ENCODE measurements around the gene CHST9.
"Not testable (repeated sequence)": the region's sequence is repeated elsewhere in the genome, so short reads cannot be mapped to it uniquely, and the experiment has no call there.

Gene CHST9

GRCh38 chr18:27009293-27009692 is 175.8 kb downstream of the CHST9 start:
- no peak overlapping the region for H3K4me3 Mint-ChIP-seq
- no peaks in the 10 kb centered on the region for H3K27me3 Mint-ChIP-seq
- no peaks in the 10 kb centered on the region for H3K4me1 Mint-ChIP-seq
- no peaks in the 10 kb centered on the region for H3K36me3 Mint-ChIP-seq
- peaks cover 12% of the 10 kb centered on the region for H3K9me3 Mint-ChIP-seq
- no peak overlapping the region for H3K27ac Mint-ChIP-seq

DNA sequence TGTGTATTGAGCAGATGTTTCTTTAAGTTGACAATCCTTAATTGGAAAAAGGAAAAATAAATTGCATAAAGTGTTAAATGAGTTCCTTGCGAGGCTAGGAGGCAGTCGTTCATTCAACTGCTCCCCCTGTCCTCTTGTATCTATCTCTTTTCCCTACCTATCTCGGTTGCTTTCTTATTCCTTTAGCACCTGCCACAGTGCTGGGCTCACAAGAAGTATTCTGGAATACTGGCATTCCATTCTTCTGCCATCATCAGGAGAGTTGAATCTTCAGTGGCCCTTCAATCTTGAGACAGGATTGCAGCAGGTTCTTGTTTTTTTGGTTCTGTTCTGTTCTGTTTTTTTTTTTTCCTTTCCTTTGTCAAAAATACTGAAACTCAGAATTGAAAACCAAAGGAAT is 176.5 kb downstream of the CHST9 start:
- no peaks in the 10 kb centered on the region for H3K36me3 Mint-ChIP-seq
- H3K27ac Mint-ChIP-seq = no peak overlapping the region
- no peak overlapping the region for H3K4me3 Mint-ChIP-seq
- peaks cover 12% of the 10 kb centered on the region for H3K9me3 Mint-ChIP-seq
- H3K4me1 Mint-ChIP-seq = no peaks in the 10 kb centered on the region
- peaks cover 1% of the 10 kb centered on the region for H3K27me3 Mint-ChIP-seq

GRCh38 chr18:27007880-27008279 is 177.2 kb downstream of the CHST9 start:
- Mint-ChIP-seq H3K4me3 (no peak overlapping the region), H3K36me3 (no peaks in the 10 kb centered on the region), H3K9me3 (peaks cover 12% of the 10 kb centered on the region), H3K27ac (no peak overlapping the region), H3K4me1 (no peaks in the 10 kb centered on the region), H3K27me3 (peaks cover 1% of the 10 kb centered on the region)

DNA sequence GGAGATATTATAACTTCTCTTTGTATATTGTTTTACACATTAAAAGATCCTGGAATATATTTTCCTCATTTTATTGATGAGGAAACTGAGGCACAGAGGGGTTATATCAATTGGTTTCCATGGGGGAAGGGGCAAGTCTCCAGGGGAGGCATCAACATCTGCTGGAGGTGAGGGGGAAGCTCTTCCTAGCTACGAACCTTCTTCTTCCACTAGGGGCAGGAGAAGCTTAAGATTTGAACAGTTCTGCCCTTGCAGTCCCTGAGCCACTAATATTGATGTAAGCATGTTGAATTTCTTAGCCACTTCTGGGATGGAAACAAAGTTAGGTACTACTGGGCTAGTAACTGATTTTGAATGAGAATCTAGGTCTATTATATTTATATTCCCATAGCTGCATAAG is 179.5 kb downstream of the CHST9 start:
- Mint-ChIP-seq H3K9me3 (peaks cover 10% of the 10 kb centered on the region), H3K27me3 (peaks cover 1% of the 10 kb centered on the region), H3K4me3 (no peak overlapping the region), H3K27ac (no peak overlapping the region), H3K36me3 (no peaks in the 10 kb centered on the region), H3K4me1 (no peaks in the 10 kb centered on the region)

GRCh38 chr18:27004056-27004829 is 180.9 kb downstream of the CHST9 start:
- H3K36me3 Mint-ChIP-seq = no peaks in the 10 kb centered on the region
- H3K9me3 Mint-ChIP-seq = no peaks in the 10 kb centered on the region
- H3K27ac Mint-ChIP-seq = no peak overlapping the region
- no peaks in the 10 kb centered on the region for H3K4me1 Mint-ChIP-seq
- no peak overlapping the region for H3K4me3 Mint-ChIP-seq
- peaks cover 1% of the 10 kb centered on the region for H3K27me3 Mint-ChIP-seq

DNA sequence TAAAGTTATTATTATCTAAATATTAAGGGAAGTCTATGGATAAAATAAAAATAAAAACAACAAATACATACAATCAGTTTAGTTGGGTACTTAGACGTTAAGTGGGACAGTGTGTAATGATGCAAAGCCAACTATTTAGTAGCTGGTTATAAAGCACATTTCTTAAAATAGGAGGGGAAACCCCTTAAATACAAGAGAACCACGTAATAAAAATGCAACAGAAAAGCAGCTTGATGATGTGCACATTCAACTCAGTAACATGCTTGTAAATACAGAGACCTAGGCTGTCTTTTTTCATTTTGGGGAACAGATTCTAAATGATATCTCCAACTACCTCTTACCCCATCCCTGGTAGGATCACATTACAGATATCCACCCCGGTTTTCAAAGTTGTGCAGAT is 185.3 kb downstream of the CHST9 start:
- Mint-ChIP-seq H3K27me3 (peaks cover 2% of the 10 kb centered on the region), H3K27ac (no peak overlapping the region), H3K9me3 (no peaks in the 10 kb centered on the region), H3K4me3 (no peak overlapping the region), H3K4me1 (no peaks in the 10 kb centered on the region), H3K36me3 (no peaks in the 10 kb centered on the region)

GRCh38 chr18:26993568-26993967 is 191.5 kb downstream of the CHST9 start:
- H3K27me3 Mint-ChIP-seq = no peaks in the 10 kb centered on the region
- no peak overlapping the region for H3K4me3 Mint-ChIP-seq
- H3K4me1 Mint-ChIP-seq = no peaks in the 10 kb centered on the region
- H3K27ac Mint-ChIP-seq = no peak overlapping the region
- H3K36me3 Mint-ChIP-seq = no peaks in the 10 kb centered on the region
- H3K9me3 Mint-ChIP-seq = peaks cover 5% of the 10 kb centered on the region

GRCh38 chr18:26992926-26993325 is 192.2 kb downstream of the CHST9 start:
- H3K9me3 Mint-ChIP-seq = peaks cover 5% of the 10 kb centered on the region
- no peak overlapping the region for H3K27ac Mint-ChIP-seq
- no peaks in the 10 kb centered on the region for H3K36me3 Mint-ChIP-seq
- no peak overlapping the region for H3K4me3 Mint-ChIP-seq
- H3K4me1 Mint-ChIP-seq = no peaks in the 10 kb centered on the region
- H3K27me3 Mint-ChIP-seq = no peaks in the 10 kb centered on the region

DNA sequence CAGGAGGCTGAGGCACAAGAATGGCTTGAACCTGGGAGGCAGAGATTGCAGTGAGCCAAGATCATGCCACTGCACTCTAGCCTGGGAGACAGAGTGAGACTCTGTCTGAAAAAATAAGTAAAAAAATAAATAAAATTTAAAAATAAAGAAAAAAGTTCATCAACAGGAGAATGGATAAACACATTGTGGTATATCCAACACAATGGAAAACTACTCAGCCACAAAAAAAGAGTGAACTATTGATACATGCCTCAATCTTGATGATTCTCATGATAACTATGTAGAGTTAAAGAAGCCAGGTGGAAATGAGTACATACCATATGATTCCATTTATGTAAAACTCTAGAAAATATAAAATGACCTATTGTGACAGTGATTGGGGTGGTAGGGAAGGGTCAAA is 195.3 kb downstream of the CHST9 start:
- Mint-ChIP-seq H3K4me1 (no peaks in the 10 kb centered on the region), H3K27ac (no peak overlapping the region), H3K27me3 (no peaks in the 10 kb centered on the region), H3K4me3 (no peak overlapping the region), H3K9me3 (peaks cover 5% of the 10 kb centered on the region), H3K36me3 (no peaks in the 10 kb centered on the region)

DNA sequence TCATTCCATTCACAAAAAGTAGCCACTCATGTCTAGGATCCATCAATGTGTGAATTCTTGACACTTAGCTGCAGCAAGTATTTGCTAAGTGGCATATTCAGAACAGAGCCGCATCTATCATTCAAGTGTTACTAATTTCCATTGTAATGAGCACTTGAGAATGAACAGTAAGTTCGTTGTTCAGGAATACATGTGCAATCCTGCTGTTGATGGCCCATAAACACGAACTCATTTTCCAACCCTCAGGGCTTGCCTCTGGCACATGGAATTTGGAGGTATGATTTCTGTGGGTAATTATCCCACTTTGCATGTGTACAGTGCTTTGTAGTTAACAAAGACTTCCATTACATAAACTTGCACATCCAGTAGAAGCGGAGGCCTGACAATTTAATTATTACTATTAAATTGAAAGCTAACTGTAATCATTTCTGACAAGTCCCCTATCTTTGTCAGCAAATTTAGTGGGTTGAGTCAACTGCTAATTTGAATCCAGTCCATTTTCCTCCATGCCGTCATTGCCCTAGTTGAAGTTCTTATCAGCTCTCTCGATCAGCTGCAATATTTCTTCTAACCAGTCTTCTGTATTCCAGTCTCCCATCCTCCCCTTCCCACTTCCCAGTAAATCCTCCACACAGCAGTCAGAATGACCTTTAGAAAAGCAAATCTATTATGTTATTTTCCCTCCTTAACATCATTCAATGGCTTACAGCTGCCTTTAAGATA is 203.6 kb downstream of the CHST9 start:
- Mint-ChIP-seq H3K4me3 (no peak overlapping the region), H3K36me3 (no peaks in the 10 kb centered on the region), H3K27ac (no peak overlapping the region), H3K4me1 (no peaks in the 10 kb centered on the region), H3K27me3 (no peaks in the 10 kb centered on the region), H3K9me3 (no peaks in the 10 kb centered on the region)

DNA sequence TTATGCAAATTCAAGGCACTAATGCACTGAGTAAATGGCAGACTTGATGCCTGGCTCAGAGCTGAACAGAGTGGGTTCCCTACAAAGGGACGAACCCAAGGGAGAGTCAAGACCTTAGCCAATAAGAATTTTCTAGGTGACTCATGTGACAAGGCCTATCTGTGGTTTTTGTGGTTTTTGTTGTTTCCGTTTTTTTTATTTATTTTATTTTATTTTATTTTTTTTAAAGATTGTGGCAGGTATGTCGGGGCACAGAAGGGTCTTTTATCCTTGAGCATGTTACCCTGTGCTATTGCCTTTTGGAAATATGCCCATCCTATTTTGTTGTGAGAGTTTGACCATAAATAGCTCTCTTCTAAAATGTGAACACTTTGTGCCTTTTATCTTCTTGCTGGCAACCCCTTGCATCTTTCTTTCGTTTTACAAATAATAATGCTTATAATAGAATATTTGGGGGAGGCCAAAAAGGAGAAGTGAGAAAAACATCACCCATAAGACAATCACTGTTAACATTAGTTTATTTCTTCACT is 206.2 kb downstream of the CHST9 start:
- H3K4me3 Mint-ChIP-seq = no peak overlapping the region
- H3K27me3 Mint-ChIP-seq = no peaks in the 10 kb centered on the region
- H3K9me3 Mint-ChIP-seq = no peaks in the 10 kb centered on the region
- no peak overlapping the region for H3K27ac Mint-ChIP-seq
- H3K4me1 Mint-ChIP-seq = no peaks in the 10 kb centered on the region
- no peaks in the 10 kb centered on the region for H3K36me3 Mint-ChIP-seq

DNA sequence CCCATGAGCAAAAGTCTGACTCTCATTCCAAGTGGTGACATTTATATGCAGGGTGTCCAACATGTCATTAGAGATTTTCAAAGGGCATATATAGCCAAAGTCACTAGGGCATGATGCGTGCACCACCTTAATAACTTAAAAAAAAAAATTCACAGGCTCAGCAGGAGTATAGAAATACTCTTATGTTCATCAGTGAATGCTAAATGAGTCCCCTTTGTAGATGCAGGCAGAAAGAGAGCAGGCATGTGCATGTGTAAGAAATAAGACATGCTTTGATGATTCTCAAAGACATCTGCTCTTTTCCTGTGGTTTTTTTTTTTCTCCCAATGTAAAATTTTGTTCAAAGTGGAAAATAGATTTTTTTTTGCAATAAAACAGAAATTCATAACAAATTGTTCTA is 207.3 kb downstream of the CHST9 start:
- no peak overlapping the region for H3K4me3 Mint-ChIP-seq
- H3K27ac Mint-ChIP-seq = no peak overlapping the region
- H3K36me3 Mint-ChIP-seq = no peaks in the 10 kb centered on the region
- H3K27me3 Mint-ChIP-seq = no peaks in the 10 kb centered on the region
- no peaks in the 10 kb centered on the region for H3K4me1 Mint-ChIP-seq
- H3K9me3 Mint-ChIP-seq = no peaks in the 10 kb centered on the region

GRCh38 chr18:26976206-26976605 is 208.9 kb downstream of the CHST9 start:
- Mint-ChIP-seq H3K9me3 (no peaks in the 10 kb centered on the region), H3K4me3 (no peak overlapping the region), H3K27ac (no peak overlapping the region), H3K36me3 (no peaks in the 10 kb centered on the region), H3K4me1 (no peaks in the 10 kb centered on the region), H3K27me3 (no peaks in the 10 kb centered on the region)

DNA sequence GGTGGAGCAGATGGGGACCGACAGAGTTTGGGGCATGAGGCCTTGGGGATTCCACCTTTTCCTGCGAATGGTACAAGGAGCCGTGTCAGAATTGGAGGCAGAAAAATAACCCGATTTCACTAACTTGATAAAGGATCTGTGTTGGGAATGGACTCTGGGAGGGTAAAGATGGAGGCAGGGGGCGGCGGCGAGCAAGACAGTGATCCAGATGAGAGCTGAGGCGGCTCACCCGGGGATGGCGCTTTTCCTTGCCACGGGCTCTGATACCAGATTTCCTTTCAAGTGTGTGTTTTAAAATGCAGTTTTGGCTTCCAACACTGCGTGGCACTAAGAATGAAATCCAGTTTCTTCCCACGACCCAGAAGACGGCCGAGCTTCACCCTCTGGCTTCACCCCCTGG is 212.6 kb downstream of the CHST9 start:
- not testable (repeated sequence) for H3K36me3 Mint-ChIP-seq, H3K4me3 Mint-ChIP-seq

GRCh38 chr18:26971409-26971808 is 213.7 kb downstream of the CHST9 start:
- Mint-ChIP-seq H3K27me3 (no peaks in the 10 kb centered on the region), H3K9me3 (no peaks in the 10 kb centered on the region), H3K4me1 (no peaks in the 10 kb centered on the region), H3K27ac (no peak overlapping the region), H3K4me3 (no peak overlapping the region), H3K36me3 (no peaks in the 10 kb centered on the region)

More for the DNA sequence above, 212.6 kb downstream of the CHST9 start:
- not testable (repeated sequence) for H3K27ac Mint-ChIP-seq, H3K9me3 Mint-ChIP-seq, H3K27me3 Mint-ChIP-seq, H3K4me1 Mint-ChIP-seq

DNA sequence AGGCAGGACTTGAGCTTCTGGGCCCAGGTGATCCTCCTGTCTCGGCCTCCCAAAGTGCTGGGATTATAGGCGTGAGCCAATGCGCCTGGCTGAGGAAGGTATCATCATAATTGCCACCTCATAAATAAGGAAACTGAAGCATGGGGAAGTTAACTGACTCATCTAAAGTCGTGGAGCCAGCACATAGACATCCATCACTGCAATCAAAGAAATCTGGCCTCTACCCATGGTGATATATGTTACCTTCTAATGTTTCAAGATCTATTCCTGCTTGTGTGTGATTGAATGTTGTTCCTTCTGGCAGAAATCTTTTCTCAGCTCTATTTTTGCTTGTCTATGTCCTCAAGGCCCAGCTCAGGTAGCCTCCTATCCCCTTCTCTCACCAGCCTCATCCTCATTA is 214.5 kb downstream of the CHST9 start:
- no peak overlapping the region for H3K4me3 Mint-ChIP-seq
- H3K9me3 Mint-ChIP-seq = no peaks in the 10 kb centered on the region
- no peak overlapping the region for H3K27ac Mint-ChIP-seq
- H3K36me3 Mint-ChIP-seq = no peaks in the 10 kb centered on the region
- H3K4me1 Mint-ChIP-seq = no peaks in the 10 kb centered on the region
- H3K27me3 Mint-ChIP-seq = no peaks in the 10 kb centered on the region
